GM10248 (cell line): Measurements from ENCODE around the gene COL11A2.

Source experiments
- CTCF ChIA-PET: fragments of 300-600 bp; sonication (Branson Sonifier 250); formaldehyde crosslinking; extraction: SDS; loops from one replicate; lab custom pipeline; 2021; ENCODE audit warnings: antibody characterized with exemption; lab: Yijun Ruan, JAX
- POLR2A ChIA-PET: fragments of 350-650 bp; sonication (Branson Sonifier 250); formaldehyde crosslinking; extraction: SDS; loops from one replicate; lab custom pipeline; 2020; ENCODE audit warnings: antibody characterized with exemption; lab: Yijun Ruan, JAX
- DNase-seq: peaks from one replicate; pipeline ENCODE4 v3.0.0; 2012; ENCODE audit errors: extremely low spot score
- CTCF ChIP-seq: IDR thresholded peaks from 2 replicates; pipeline ENCODE4 v1.5.1; 2012; ENCODE audit warnings: mild to moderate bottlenecking, low read depth; ENCODE audit errors: extremely low read depth, missing control alignments, control extremely low read depth

The COL11A2 gene

GRCh38 chr6:33194431-33194979 lies 2.2 kb upstream of the COL11A2 start:
- no peak for DNase-seq
- CTCF ChIA-PET, result interaction anchor here (0.8 kb wide), 1 partner anchor 47 kb away, joined by 3 read pairs; no protein-coding TSS in a partner anchor
- no peak for TF ChIP-seq CTCF
- POLR2A ChIA-PET, result interaction anchor here (1.6 kb wide), 1 partner anchor 10 kb away, joined by 4 read pairs; the partner anchor contains the start of gene HSD17B8

GRCh38 chr6:33193619-33194018 lies 1.4 kb upstream of the COL11A2 start:
- ChIA-PET CTCF (interaction anchor here (1.5 kb wide), 1 partner anchor 55 kb away, joined by 3 read pairs; no protein-coding TSS in a partner anchor), POLR2A (interaction anchor here (1.6 kb wide), 1 partner anchor 11 kb away, joined by 4 read pairs; the partner anchor contains the start of gene HSD17B8)
- no peak for DNase-seq

GRCh38 chr6:33192671-33193602 lies 670 bp upstream of the COL11A2 start:
- CTCF ChIA-PET, result interaction anchor here (1.5 to 1.8 kb wide), 2 partner anchors 17 to 55 kb away, joined by 3 to 4 read pairs; no protein-coding TSS in a partner anchor
- POLR2A ChIA-PET, result interaction anchor here (1.0 kb wide), 1 partner anchor 12 kb away, joined by 4 read pairs; the partner anchor contains the start of gene HSD17B8
- DNase-seq, result no peak
- no peak for TF ChIP-seq CTCF

More at GRCh38 chr6:33193619-33194018, 1.4 kb upstream of the COL11A2 start:
- no peak for TF ChIP-seq CTCF

- CTCF ChIA-PET, result interaction anchor here (0.8 to 1.8 kb wide), 2 partner anchors 18 to 207 kb away, joined by 3 to 4 read pairs; no protein-coding TSS in a partner anchor
- POLR2A ChIA-PET, result interaction anchor here (1.0 kb wide), 1 partner anchor 13 kb away, joined by 4 read pairs; the partner anchor contains the start of gene HSD17B8
- TF ChIP-seq CTCF, result no peak
- no peak for DNase-seq
Measured at GRCh38 chr6:33191383-33192104, 723 bp downstream of the COL11A2 start.

- TF ChIP-seq CTCF, result no peak
- DNase-seq, result no peak
- POLR2A ChIA-PET, result no interaction called here
- CTCF ChIA-PET, result interaction anchor here (1.3 to 2.1 kb wide), 3 partner anchors 29 to 58 kb away, joined by 3 to 6 read pairs (median 5); no protein-coding TSS in a partner anchor
Measured at GRCh38 chr6:33190504-33191107, 1.7 kb downstream of the COL11A2 start.
